GM23338 (cell line): ENCODE measurements around the gene RAB19.

ENCODE experiments used
- CREB1 ChIP-seq: fragments of 250-450 bp; sonication (Bioruptor Pico); IDR thresholded peaks from 2 replicates; pipeline ENCODE4 v1.5.0; 2020; ENCODE audit warnings: low read depth, mild to moderate bottlenecking, moderate library complexity
- CTCF ChIP-seq, 2 experiments: fragments of 200-600 bp in 1 of 2; sonication (generic) in 1 of 2; conservative IDR thresholded peaks; 2 replicates each; pipeline versions ENCODE4 v1.5.1 to v1.6.1; 2016 to 2017; ENCODE audit warnings: antibody characterized with exemption in 2 of 2, low read depth in 2 of 2, mild to moderate bottlenecking in 2 of 2, moderate library complexity in 1 of 2
- ETS1 ChIP-seq: IDR thresholded peaks from 2 replicates; pipeline ENCODE4 v1.6.1; 2016; ENCODE audit warnings: antibody characterized with exemption
- EZH2 ChIP-seq: fragments of 200-600 bp; sonication (generic); IDR thresholded peaks from one replicate; pipeline ENCODE4 v1.8.0; 2017; ENCODE audit warnings: antibody characterized with exemption, mild to moderate bottlenecking, low read depth; ENCODE audit not compliant: unreplicated experiment
- EZH2phosphoT487 ChIP-seq: fragments of 200-600 bp; sonication (generic); IDR thresholded peaks from one replicate; pipeline ENCODE4 v1.8.1; 2018; ENCODE audit warnings: antibody characterized with exemption; ENCODE audit not compliant: unreplicated experiment
- JUNB ChIP-seq: IDR thresholded peaks from one replicate; pipeline ENCODE4 v1.6.1; 2016; ENCODE audit warnings: antibody characterized with exemption; ENCODE audit not compliant: unreplicated experiment
- NANOG ChIP-seq: IDR thresholded peaks from 2 replicates; pipeline ENCODE4 v1.6.1; 2016; ENCODE audit warnings: antibody characterized with exemption, borderline replicate concordance
- POLR2AphosphoS5 ChIP-seq: IDR thresholded peaks from 2 replicates; pipeline ENCODE4 v1.6.1; 2016; ENCODE audit warnings: antibody characterized with exemption, low read depth
- REST ChIP-seq: IDR thresholded peaks from one replicate; pipeline ENCODE4 v1.6.1; 2018; ENCODE audit warnings: antibody characterized with exemption; ENCODE audit not compliant: unreplicated experiment
- STAT1 ChIP-seq: IDR thresholded peaks from one replicate; pipeline ENCODE4 v1.6.1; 2016; ENCODE audit warnings: antibody characterized with exemption; ENCODE audit not compliant: unreplicated experiment
- ZNF114 ChIP-seq: fragments of 250-450 bp; sonication (Bioruptor Pico); IDR thresholded peaks from 2 replicates; pipeline ENCODE4 v1.5.0; 2020; ENCODE audit warnings: mild to moderate bottlenecking, moderate library complexity
- ZNF331 ChIP-seq: fragments of 250-450 bp; sonication (Bioruptor Pico); IDR thresholded peaks from 2 replicates; pipeline ENCODE4 v1.5.0; 2020; ENCODE audit warnings: low read depth, mild to moderate bottlenecking, moderate library complexity
- ZNF462 ChIP-seq: fragments of 250-450 bp; sonication (Bioruptor Pico); IDR thresholded peaks from 2 replicates; pipeline ENCODE4 v1.5.0; 2020; ENCODE audit warnings: mild to moderate bottlenecking, moderate library complexity

- TF ChIP-seq REST (no peak), ZNF114 (no peak), CTCF (conservative IDR thresholded peaks at IDR 0.05; ENCODE audit: low read depth in 2 of 2) (no peak), EZH2phosphoT487 (no peak), POLR2AphosphoS5 (no peak), JUNB (no peak), EZH2 (no peak), ETS1 (no peak), CREB1 (CRISPR knock-in tag) (no peak), ZNF462 (CRISPR knock-in tag) (no peak), STAT1 (no peak), ZNF331 (no peak), NANOG (no peak)
These were observed 37.7 kb downstream of the RAB19 start for GRCh38 chr7:140441519-140441918.
